HEK293 (cell line): ENCODE measurements around the gene AP1S2.

Experiments used
- ELK4 ChIP-seq: IDR thresholded peaks from 2 replicates; pipeline ENCODE4 v1.6.1; 2011; ENCODE audit warnings: mild to moderate bottlenecking, low read depth, low read length, borderline replicate concordance
- PRDM10 ChIP-seq: fragments of 450-650 bp; formaldehyde crosslinking; IDR thresholded peaks from 2 replicates; pipeline ENCODE4 v1.5.1; 2016; ENCODE audit warnings: missing biosample characterization, missing genetic modification characterization
- PRDM6 ChIP-seq: fragments of 450-650 bp; formaldehyde crosslinking; IDR thresholded peaks from 2 replicates; pipeline ENCODE4 v1.5.1; 2017; ENCODE audit warnings: missing biosample characterization, missing genetic modification characterization
- SCRT1 ChIP-seq: fragments of 450-650 bp; formaldehyde crosslinking; IDR thresholded peaks from 2 replicates; pipeline ENCODE4 v1.5.1; 2016; ENCODE audit warnings: missing biosample characterization, missing genetic modification characterization, borderline replicate concordance
- SP2 ChIP-seq: fragments of 450-650 bp; formaldehyde crosslinking; IDR thresholded peaks from 2 replicates; pipeline ENCODE4 v1.5.1; 2016; ENCODE audit warnings: missing biosample characterization, missing genetic modification characterization
- SP3 ChIP-seq: fragments of 450-650 bp; formaldehyde crosslinking; IDR thresholded peaks from 2 replicates; pipeline ENCODE4 v1.5.1; 2016; ENCODE audit warnings: missing biosample characterization, missing genetic modification characterization
- YY1 ChIP-seq: fragments of 450-650 bp; formaldehyde crosslinking; IDR thresholded peaks from 2 replicates; pipeline ENCODE4 v1.5.1; 2018; ENCODE audit warnings: missing biosample characterization, missing genetic modification characterization
- YY2 ChIP-seq: fragments of 450-650 bp; formaldehyde crosslinking; IDR thresholded peaks from 2 replicates; pipeline ENCODE4 v1.5.1; 2016; ENCODE audit warnings: missing biosample characterization, missing genetic modification characterization
- ZBTB21 ChIP-seq: fragments of 450-650 bp; formaldehyde crosslinking; IDR thresholded peaks from 2 replicates; pipeline ENCODE4 v1.5.1; 2017; ENCODE audit warnings: missing biosample characterization, missing genetic modification characterization
- ZBTB48 ChIP-seq: fragments of 450-650 bp; formaldehyde crosslinking; IDR thresholded peaks from 2 replicates; pipeline ENCODE4 v1.5.1; 2016; ENCODE audit warnings: missing biosample characterization, missing genetic modification characterization
- ZFP69B ChIP-seq: fragments of 450-650 bp; formaldehyde crosslinking; IDR thresholded peaks from 2 replicates; pipeline ENCODE4 v1.5.1; 2016; ENCODE audit warnings: missing biosample characterization, missing genetic modification characterization
- ZNF114 ChIP-seq: fragments of 450-650 bp; formaldehyde crosslinking; IDR thresholded peaks from 2 replicates; pipeline ENCODE4 v1.5.0; 2017; ENCODE audit warnings: missing biosample characterization, missing genetic modification characterization
- ZNF121 ChIP-seq: fragments of 450-650 bp; formaldehyde crosslinking; IDR thresholded peaks from 2 replicates; pipeline ENCODE4 v1.5.1; 2016; ENCODE audit warnings: missing biosample characterization, missing genetic modification characterization
- ZNF133 ChIP-seq: fragments of 450-650 bp; formaldehyde crosslinking; IDR thresholded peaks from 2 replicates; pipeline ENCODE4 v1.5.1; 2016; ENCODE audit warnings: missing biosample characterization, missing genetic modification characterization
- ZNF266 ChIP-seq: fragments of 450-650 bp; formaldehyde crosslinking; IDR thresholded peaks from 2 replicates; pipeline ENCODE4 v1.5.1; 2016; ENCODE audit warnings: missing biosample characterization, missing genetic modification characterization, low read depth
- ZNF274 ChIP-seq, 2 experiments: fragments of 200-500 bp in 1 of 2; fragments of 450-650 bp in 1 of 2; sonication (Bioruptor generic) in 1 of 2; formaldehyde crosslinking in 1 of 2; IDR thresholded peaks; 2 replicates each; pipeline versions ENCODE4 v1.5.1 to v1.6.1; 2014 to 2016; ENCODE audit warnings: borderline replicate concordance in 1 of 2, inconsistent platforms in 1 of 2, low read length in 1 of 2, missing biosample characterization in 1 of 2, missing genetic modification characterization in 1 of 2
- ZNF302 ChIP-seq: fragments of 450-650 bp; formaldehyde crosslinking; IDR thresholded peaks from 2 replicates; pipeline ENCODE4 v1.5.1; 2016; ENCODE audit warnings: missing biosample characterization, missing genetic modification characterization, low read depth
- ZNF335 ChIP-seq: fragments of 450-650 bp; formaldehyde crosslinking; conservative IDR thresholded peaks from 2 replicates; pipeline ENCODE4 v1.5.1; 2016; ENCODE audit warnings: missing biosample characterization, missing genetic modification characterization
- ZNF362 ChIP-seq: fragments of 450-650 bp; formaldehyde crosslinking; IDR thresholded peaks from 2 replicates; pipeline ENCODE4 v1.5.1; 2016; ENCODE audit warnings: missing biosample characterization, missing genetic modification characterization
- ZNF398 ChIP-seq: fragments of 450-650 bp; formaldehyde crosslinking; IDR thresholded peaks from 2 replicates; pipeline ENCODE4 v1.5.1; 2017; ENCODE audit warnings: missing biosample characterization, missing genetic modification characterization
- ZNF426 ChIP-seq: fragments of 450-650 bp; formaldehyde crosslinking; IDR thresholded peaks from 2 replicates; pipeline ENCODE4 v1.5.1; 2017; ENCODE audit warnings: missing biosample characterization, missing genetic modification characterization, mild to moderate bottlenecking, inconsistent platforms, moderate library complexity
- ZNF514 ChIP-seq: fragments of 450-650 bp; formaldehyde crosslinking; IDR thresholded peaks from 2 replicates; pipeline ENCODE4 v1.5.1; 2016; ENCODE audit warnings: missing biosample characterization, missing genetic modification characterization
- ZNF521 ChIP-seq: fragments of 450-650 bp; formaldehyde crosslinking; IDR thresholded peaks from 2 replicates; pipeline ENCODE4 v1.5.1; 2017; ENCODE audit warnings: missing biosample characterization, mild to moderate bottlenecking, missing genetic modification characterization
- ZNF639 ChIP-seq: fragments of 450-650 bp; formaldehyde crosslinking; IDR thresholded peaks from 2 replicates; pipeline ENCODE4 v1.5.1; 2016; ENCODE audit warnings: missing biosample characterization, missing genetic modification characterization
- ZNF701 ChIP-seq: fragments of 450-650 bp; formaldehyde crosslinking; IDR thresholded peaks from 2 replicates; pipeline ENCODE4 v1.5.1; 2016; ENCODE audit warnings: missing biosample characterization, missing genetic modification characterization
- ZNF791 ChIP-seq: fragments of 450-650 bp; formaldehyde crosslinking; IDR thresholded peaks from 2 replicates; pipeline ENCODE4 v1.5.1; 2016; ENCODE audit warnings: missing biosample characterization, missing genetic modification characterization
- ZNF843 ChIP-seq: fragments of 450-650 bp; formaldehyde crosslinking; IDR thresholded peaks from 2 replicates; pipeline ENCODE4 v1.5.1; 2016; ENCODE audit warnings: missing biosample characterization, missing genetic modification characterization
- ZSCAN23 ChIP-seq: fragments of 450-650 bp; formaldehyde crosslinking; IDR thresholded peaks from 2 replicates; pipeline ENCODE4 v1.5.1; 2016; ENCODE audit warnings: missing biosample characterization, missing genetic modification characterization
- ZXDB ChIP-seq: fragments of 450-650 bp; formaldehyde crosslinking; IDR thresholded peaks from 2 replicates; pipeline ENCODE4 v1.5.1; 2016; ENCODE audit warnings: missing biosample characterization, missing genetic modification characterization

AP1S2 gene

GRCh38 chrX:15789979-15790768 is 64.4 kb downstream of the AP1S2 start, which contains the start of gene ZRSR2 (continued):
- TF ChIP-seq PRDM6 (tag by site-specific recombination) (no peak), ZNF843 (tag by site-specific recombination) (peak; percentile 57; the same call in 1 of the 2 replicates), ZNF362 (tag by site-specific recombination) (no peak), ZNF302 (tag by site-specific recombination) (no peak), ZNF266 (tag by site-specific recombination) (no peak), ZNF274 (IDR thresholded peaks at IDR 0.05; ENCODE audit: low read length) (no peak), ZNF274 (tag by site-specific recombination; IDR thresholded peaks at IDR 0.05; ENCODE audit: borderline replicate concordance) (no peak), ZNF791 (tag by site-specific recombination) (no peak), ZNF398 (tag by site-specific recombination) (peak; percentile 27), SP2 (tag by site-specific recombination) (peak; percentile 91), ZNF426 (tag by site-specific recombination) (no peak), ZBTB48 (peak; percentile 94), ZBTB21 (0 out of 2 replicates have a peak, but pooled peaks have one; percentile 9), PRDM10 (tag by site-specific recombination) (peak; percentile 32), ELK4 (no peak), YY2 (tag by site-specific recombination) (peak; percentile 79), ZNF521 (tag by site-specific recombination) (no peak), ZFP69B (tag by site-specific recombination) (peak; percentile 29; the same call in 1 of the 2 replicates), YY1 (peak; percentile 88), ZNF114 (tag by site-specific recombination) (no peak), ZXDB (tag by site-specific recombination) (peak; percentile 95), ZNF133 (tag by site-specific recombination) (no peak), ZNF121 (tag by site-specific recombination) (no peak), ZNF514 (tag by site-specific recombination) (no peak), ZNF639 (tag by site-specific recombination) (peak; percentile 50), SP3 (tag by site-specific recombination) (peak; percentile 87), ZNF701 (tag by site-specific recombination) (no peak), ZNF335 (tag by site-specific recombination) (peak; percentile 83), SCRT1 (tag by site-specific recombination) (no peak), ZSCAN23 (no peak)
